DND-41 (cell line): ENCODE measurements around the gene KRT73.

ENCODE experiments used
- ATAC-seq: fragments of 200-7000 bp; cut with Tn5 transposase; 3 replicates; pipeline ENCODE4 v1.9.1; 2021; ENCODE audit warnings: low read depth; ENCODE audit not compliant: insufficient read depth
- DNase-seq: peaks from one replicate; pipeline ENCODE4 v3.0.0-alpha.2; 2020
- H2AFZ ChIP-seq: 2 replicates; pipeline ENCODE4 v1.6.0; 2012; ENCODE audit warnings: low read depth, low read length
- H3K27ac ChIP-seq: 2 replicates; pipeline ENCODE4 v1.5.1; 2012; ENCODE audit warnings: low read length, inconsistent platforms
- H3K27me3 ChIP-seq: fragments of 200-600 bp; sonication (generic); 2 replicates; pipeline ENCODE4 v1.6.0; 2012; ENCODE audit warnings: low read length, mild to moderate bottlenecking, inconsistent platforms; ENCODE audit not compliant: insufficient read depth, poor library complexity
- H3K36me3 ChIP-seq: 2 replicates; pipeline ENCODE4 v1.5.1; 2012; ENCODE audit warnings: low read length, inconsistent platforms; ENCODE audit not compliant: insufficient read depth
- H3K4me1 ChIP-seq: 2 replicates; pipeline ENCODE4 v1.5.1; 2012; ENCODE audit warnings: mild to moderate bottlenecking, low read length; ENCODE audit not compliant: insufficient read depth
- H3K4me2 ChIP-seq: 2 replicates; pipeline ENCODE4 v1.6.0; 2012; ENCODE audit warnings: mild to moderate bottlenecking, moderate library complexity, low read length, inconsistent platforms; ENCODE audit not compliant: insufficient read depth
- H3K4me3 ChIP-seq, 2 experiments: fragments of 200-600 bp in 1 of 2; shearing (Covaris generic) in 1 of 2; 2 replicates each; pipeline ENCODE4 v1.5.1; 2012 to 2016; ENCODE audit warnings: inconsistent platforms in 2 of 2, low read length in 2 of 2, mild to moderate bottlenecking in 2 of 2, low read depth in 1 of 2, moderate library complexity in 1 of 2
- H3K79me2 ChIP-seq: 2 replicates; pipeline ENCODE4 v1.6.0; 2012; ENCODE audit warnings: low read length, inconsistent platforms; ENCODE audit not compliant: insufficient read depth
- H3K9ac ChIP-seq: 2 replicates; pipeline ENCODE4 v1.6.0; 2012; ENCODE audit warnings: low read depth, mild to moderate bottlenecking, inconsistent platforms, low read length, moderate library complexity
- H3K9me3 ChIP-seq: 2 replicates; pipeline ENCODE4 v1.5.1; 2012; ENCODE audit warnings: low read length, moderate library complexity, mild to moderate bottlenecking, inconsistent platforms; ENCODE audit not compliant: insufficient read depth, severe bottlenecking
- H4K20me1 ChIP-seq: 2 replicates; pipeline ENCODE4 v1.6.0; 2012; ENCODE audit warnings: low read length; ENCODE audit not compliant: insufficient read depth
- EZH2 ChIP-seq: IDR thresholded peaks from 3 replicates; pipeline ENCODE4 v1.6.1; 2012; ENCODE audit warnings: borderline replicate concordance, low read depth, mild to moderate bottlenecking, moderate library complexity, low read length, inconsistent platforms; ENCODE audit not compliant: severe bottlenecking
- TF ChIP-seq, protein P1 (sequence below): IDR thresholded peaks from 2 replicates; pipeline ENCODE4 v1.5.1; 2012; ENCODE audit warnings: borderline replicate concordance, low read length, moderate library complexity, mild to moderate bottlenecking; ENCODE audit not compliant: poor library complexity, severe bottlenecking; ENCODE audit errors: extremely low read depth

KRT73 gene

DNA sequence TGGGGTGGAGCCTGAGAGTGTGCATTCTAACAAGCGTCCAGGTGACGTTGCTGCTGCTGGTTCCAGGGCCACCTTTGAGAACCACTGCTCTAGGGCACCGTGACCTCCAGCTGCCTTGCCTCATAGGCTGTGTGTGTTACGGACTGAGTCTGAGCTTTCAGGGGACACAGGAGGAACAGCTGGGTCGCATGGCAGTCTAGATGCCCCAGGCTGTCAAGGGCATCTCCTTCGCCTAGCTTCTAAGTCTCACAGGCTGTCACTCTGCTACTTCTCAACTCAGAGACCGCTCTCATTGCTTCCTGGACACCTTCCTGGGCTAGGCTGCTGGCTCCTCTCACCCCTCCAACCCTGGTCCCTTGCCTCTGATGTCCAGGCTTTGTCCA, 965 bp downstream of the KRT73 start:
- Histone ChIP-seq H3K9ac (no peak overlapping the region), H3K4me2 (no peak overlapping the region), H3K36me3 (no peaks in the 10 kb centered on the region), H3K27ac (no peak overlapping the region), H3K4me3 (no peak overlapping the region), H3K9me3 (no peaks in the 10 kb centered on the region), H2AFZ (no peak overlapping the region), H3K4me1 (no peaks in the 10 kb centered on the region), H3K27me3 (peaks cover 10% of the 10 kb centered on the region), H4K20me1 (no peaks in the 10 kb centered on the region; the same call in 1 of the 2 replicates), H3K79me2 (no peaks in the 10 kb centered on the region)
- TF ChIP-seq, protein P1, sequence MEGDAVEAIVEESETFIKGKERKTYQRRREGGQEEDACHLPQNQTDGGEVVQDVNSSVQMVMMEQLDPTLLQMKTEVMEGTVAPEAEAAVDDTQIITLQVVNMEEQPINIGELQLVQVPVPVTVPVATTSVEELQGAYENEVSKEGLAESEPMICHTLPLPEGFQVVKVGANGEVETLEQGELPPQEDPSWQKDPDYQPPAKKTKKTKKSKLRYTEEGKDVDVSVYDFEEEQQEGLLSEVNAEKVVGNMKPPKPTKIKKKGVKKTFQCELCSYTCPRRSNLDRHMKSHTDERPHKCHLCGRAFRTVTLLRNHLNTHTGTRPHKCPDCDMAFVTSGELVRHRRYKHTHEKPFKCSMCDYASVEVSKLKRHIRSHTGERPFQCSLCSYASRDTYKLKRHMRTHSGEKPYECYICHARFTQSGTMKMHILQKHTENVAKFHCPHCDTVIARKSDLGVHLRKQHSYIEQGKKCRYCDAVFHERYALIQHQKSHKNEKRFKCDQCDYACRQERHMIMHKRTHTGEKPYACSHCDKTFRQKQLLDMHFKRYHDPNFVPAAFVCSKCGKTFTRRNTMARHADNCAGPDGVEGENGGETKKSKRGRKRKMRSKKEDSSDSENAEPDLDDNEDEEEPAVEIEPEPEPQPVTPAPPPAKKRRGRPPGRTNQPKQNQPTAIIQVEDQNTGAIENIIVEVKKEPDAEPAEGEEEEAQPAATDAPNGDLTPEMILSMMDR, result no peak
- no peak for TF ChIP-seq EZH2
- no peak for ATAC-seq
- DNase-seq, result no peak

DNA sequence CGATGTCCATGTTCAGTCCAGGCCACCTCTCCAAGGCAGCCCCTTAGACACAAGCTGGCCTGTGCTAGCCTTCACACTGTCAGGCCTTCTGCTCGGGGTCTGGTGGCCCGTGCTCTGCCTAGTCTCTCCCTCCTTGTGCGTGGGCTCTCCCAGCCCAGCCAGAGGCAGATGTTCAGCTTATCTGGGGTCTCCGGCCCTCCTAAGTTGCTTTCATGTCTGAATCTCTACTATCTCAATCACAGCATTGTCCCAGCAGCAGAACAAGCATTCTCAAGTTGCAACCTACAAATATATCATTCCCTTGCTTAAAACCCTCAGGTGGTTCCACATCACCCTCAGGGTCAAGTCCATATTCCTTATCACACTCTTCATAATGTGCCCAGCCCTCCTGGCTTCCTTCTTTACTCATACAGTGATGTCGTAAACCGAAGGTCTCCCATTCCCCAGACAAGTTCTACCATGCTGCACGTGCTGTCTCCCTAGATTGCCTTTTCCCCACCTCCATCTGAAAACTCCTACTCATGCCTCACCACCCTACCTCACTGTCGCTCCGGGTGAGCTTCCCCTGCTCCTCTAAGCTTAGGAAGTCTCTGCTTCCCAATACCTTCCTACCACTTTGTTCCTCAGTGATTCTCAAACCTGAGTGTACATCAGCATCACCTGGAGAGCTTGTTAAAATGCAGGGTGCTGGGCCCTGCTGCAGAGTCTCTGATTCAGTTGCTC, 1.5 kb downstream of the KRT73 start:
- ATAC-seq (no peak), DNase-seq (no peak)
- Histone ChIP-seq H3K9me3 (no peaks in the 10 kb centered on the region), H3K27me3 (peaks cover 10% of the 10 kb centered on the region), H2AFZ (no peak overlapping the region), H3K4me2 (no peak overlapping the region), H3K27ac (no peak overlapping the region), H3K79me2 (no peaks in the 10 kb centered on the region), H4K20me1 (no peaks in the 10 kb centered on the region; the same call in 1 of the 2 replicates), H3K4me3 (no peak overlapping the region), H3K36me3 (no peaks in the 10 kb centered on the region), H3K4me1 (no peaks in the 10 kb centered on the region), H3K9ac (no peak overlapping the region)
- no peak for TF ChIP-seq EZH2

DNA sequence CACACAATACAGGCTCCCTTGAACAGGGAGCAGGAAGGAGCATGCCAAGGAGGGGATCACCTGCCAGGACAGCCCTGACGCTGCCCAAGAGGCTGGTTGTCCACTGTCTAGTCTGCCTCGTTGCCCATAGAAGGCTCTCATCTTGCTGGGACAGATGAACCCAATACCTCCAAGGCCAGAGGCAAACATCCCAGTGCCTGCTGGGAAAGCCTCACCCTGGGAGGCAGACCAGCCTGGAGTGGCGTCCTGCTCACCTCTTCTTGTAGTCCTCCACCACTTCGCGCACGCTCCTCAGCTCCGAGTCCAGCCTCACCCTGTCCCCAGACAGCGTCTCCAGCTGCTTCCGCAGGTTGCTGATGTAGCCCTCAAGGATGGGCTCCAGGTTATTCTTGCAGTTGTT, 2.4 kb downstream of the KRT73 start:
- no peaks in the 10 kb centered on the region for H3K4me1 ChIP-seq
- no peak overlapping the region for H3K4me3 ChIP-seq
- TF ChIP-seq, protein P1, result no peak
- TF ChIP-seq EZH2, result no peak
- no peak overlapping the region for H3K27ac ChIP-seq
- ATAC-seq (no peak), DNase-seq (no peak)
- no peaks in the 10 kb centered on the region for H3K79me2 ChIP-seq
- H2AFZ ChIP-seq, result no peak overlapping the region
- no peak overlapping the region for H3K9ac ChIP-seq
- H3K4me2 ChIP-seq, result no peak overlapping the region
- H3K27me3 ChIP-seq, result peaks cover 10% of the 10 kb centered on the region
- no peaks in the 10 kb centered on the region; the same call in 1 of the 2 replicates for H4K20me1 ChIP-seq
- no peaks in the 10 kb centered on the region for H3K36me3 ChIP-seq
- H3K9me3 ChIP-seq, result no peaks in the 10 kb centered on the region

DNA sequence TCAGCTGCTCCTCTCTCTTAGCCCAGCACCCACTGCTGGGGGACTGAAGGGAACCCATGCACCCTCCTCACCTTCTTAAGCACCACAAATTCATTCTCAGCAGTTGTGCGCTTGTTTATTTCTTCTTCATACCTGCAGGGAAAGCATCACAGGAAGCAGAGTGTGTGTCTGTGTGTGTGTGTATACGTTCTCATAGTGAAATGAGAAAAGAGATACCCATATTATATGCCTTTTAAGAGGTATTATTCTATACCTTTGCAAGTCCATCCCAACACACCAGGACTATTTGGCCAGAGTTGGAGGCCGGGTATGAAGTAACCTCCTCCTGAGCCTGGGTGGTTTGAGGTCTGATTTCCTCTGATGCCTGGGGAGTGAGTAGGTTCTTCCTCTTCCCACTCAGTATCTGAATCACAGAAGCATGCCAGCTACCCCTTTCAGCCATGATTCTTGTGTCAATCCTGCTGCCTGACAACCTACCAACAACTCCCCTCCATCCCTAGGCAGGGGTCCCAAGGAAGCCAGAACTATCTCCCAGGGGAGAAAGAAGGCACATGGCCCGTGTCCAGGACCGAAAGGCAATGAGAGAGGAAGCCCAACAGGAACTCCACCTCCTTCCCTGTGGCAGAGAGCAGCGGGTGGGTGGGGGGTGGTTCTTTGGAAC, 3.0 kb downstream of the KRT73 start:
- H3K9me3 ChIP-seq, result no peaks in the 10 kb centered on the region
- H4K20me1 ChIP-seq, result no peaks in the 10 kb centered on the region; the same call in 1 of the 2 replicates
- DNase-seq (no peak), ATAC-seq (no peak)
- H3K4me2 ChIP-seq, result no peak overlapping the region
- H3K4me1 ChIP-seq, result no peaks in the 10 kb centered on the region
- H3K27ac ChIP-seq, result no peak overlapping the region
- H3K27me3 ChIP-seq, result peaks cover 13% of the 10 kb centered on the region
- H3K36me3 ChIP-seq, result no peaks in the 10 kb centered on the region
- no peak overlapping the region for H3K9ac ChIP-seq
- no peaks in the 10 kb centered on the region for H3K79me2 ChIP-seq
- H3K4me3 ChIP-seq, result no peak overlapping the region
- H2AFZ ChIP-seq, result no peak overlapping the region
- TF ChIP-seq, protein P1, result no peak
- TF ChIP-seq EZH2, result no peak
